RWPE2 (cell line): Measurements from ENCODE around the gene PPP1R14C.

ENCODE experiments used
- ATAC-seq: fragments of 200-7000 bp; cut with Tn5 transposase; 3 replicates; pipeline ENCODE4 v1.9.1; 2021; ENCODE audit warnings: low read depth
- DNase-seq: peaks from one replicate; pipeline ENCODE4 v3.0.0-alpha.2; 2020; ENCODE audit warnings: low spot score
- H3K27ac ChIP-seq: fragments of 450-650 bp; 2 replicates; pipeline ENCODE4 v1.5.1; 2017; ENCODE audit warnings: mild to moderate bottlenecking; ENCODE audit not compliant: poor library complexity, severe bottlenecking
- H3K27me3 ChIP-seq: fragments of 250-450 bp; sonication (Bioruptor Pico); 2 replicates; pipeline ENCODE4 v1.5.1; 2021; ENCODE audit warnings: mild to moderate bottlenecking, moderate library complexity; ENCODE audit not compliant: insufficient read depth, poor library complexity, severe bottlenecking
- H3K36me3 ChIP-seq: fragments of 250-450 bp; sonication (Bioruptor Pico); 2 replicates; pipeline ENCODE4 v1.5.1; 2020; ENCODE audit warnings: low read depth, mild to moderate bottlenecking, moderate library complexity
- H3K4me1 ChIP-seq: fragments of 250-450 bp; sonication (Bioruptor Pico); 2 replicates; pipeline ENCODE4 v1.5.1; 2021; ENCODE audit warnings: mild to moderate bottlenecking, moderate library complexity; ENCODE audit not compliant: insufficient read depth, poor library complexity, severe bottlenecking
- H3K4me3 ChIP-seq: fragments of 250-450 bp; sonication (Bioruptor Pico); 2 replicates; pipeline ENCODE4 v1.5.1; 2021; ENCODE audit warnings: mild to moderate bottlenecking, moderate library complexity; ENCODE audit not compliant: severe bottlenecking
- H3K9me3 ChIP-seq: fragments of 250-450 bp; sonication (Bioruptor Pico); 2 replicates; pipeline ENCODE4 v1.5.1; 2021; ENCODE audit warnings: mild to moderate bottlenecking, moderate library complexity; ENCODE audit not compliant: severe bottlenecking
- TF ChIP-seq, protein P1 (sequence below): fragments of 450-650 bp; IDR thresholded peaks from one replicate; pipeline ENCODE4 v1.5.1; 2017; ENCODE audit warnings: mild to moderate bottlenecking, moderate library complexity; ENCODE audit not compliant: poor library complexity, severe bottlenecking

PPP1R14C gene

DNA sequence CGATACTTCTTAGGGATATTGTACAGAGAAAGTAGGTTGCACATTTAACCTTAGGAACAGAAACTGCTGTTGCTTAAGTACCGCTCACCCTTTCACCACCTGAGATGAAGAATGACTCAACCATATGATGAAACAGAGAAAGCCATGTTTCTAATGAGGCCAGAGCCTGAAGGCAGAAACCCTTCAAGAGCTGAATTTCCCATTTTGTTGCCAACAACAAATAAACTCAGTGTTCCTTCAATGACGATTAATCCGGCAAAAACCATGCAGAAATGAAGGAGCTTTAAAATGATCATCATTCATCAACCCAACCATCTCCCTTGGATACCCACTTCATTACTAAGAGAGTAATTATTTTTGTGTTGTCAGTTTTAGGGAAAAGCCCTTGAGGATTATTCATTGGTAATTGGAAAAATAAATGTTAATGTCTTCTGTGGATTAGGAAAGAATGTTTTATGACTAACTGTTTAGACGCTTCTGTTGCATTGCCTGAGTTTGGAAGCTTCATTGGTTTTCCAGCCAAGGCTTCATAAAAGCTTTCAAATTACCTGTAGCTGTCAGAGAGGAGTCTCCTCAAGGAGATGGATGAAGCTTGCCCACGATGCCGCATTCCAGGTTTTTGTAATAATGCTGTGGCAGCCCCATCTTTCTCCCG, 113.9 kb downstream of the PPP1R14C start:
- peak; percentile 58 for ATAC-seq
- H3K4me3 ChIP-seq, result no peak overlapping the region
- no peaks in the 10 kb centered on the region; the same call in 1 of the 2 replicates for H3K36me3 ChIP-seq
- H3K27ac ChIP-seq, result peak overlapping the region; percentile 96
- H3K27me3 ChIP-seq, result no peaks in the 10 kb centered on the region
- H3K4me1 ChIP-seq, result peaks cover 61% of the 10 kb centered on the region
- no peaks in the 10 kb centered on the region for H3K9me3 ChIP-seq
- TF ChIP-seq, protein P1, sequence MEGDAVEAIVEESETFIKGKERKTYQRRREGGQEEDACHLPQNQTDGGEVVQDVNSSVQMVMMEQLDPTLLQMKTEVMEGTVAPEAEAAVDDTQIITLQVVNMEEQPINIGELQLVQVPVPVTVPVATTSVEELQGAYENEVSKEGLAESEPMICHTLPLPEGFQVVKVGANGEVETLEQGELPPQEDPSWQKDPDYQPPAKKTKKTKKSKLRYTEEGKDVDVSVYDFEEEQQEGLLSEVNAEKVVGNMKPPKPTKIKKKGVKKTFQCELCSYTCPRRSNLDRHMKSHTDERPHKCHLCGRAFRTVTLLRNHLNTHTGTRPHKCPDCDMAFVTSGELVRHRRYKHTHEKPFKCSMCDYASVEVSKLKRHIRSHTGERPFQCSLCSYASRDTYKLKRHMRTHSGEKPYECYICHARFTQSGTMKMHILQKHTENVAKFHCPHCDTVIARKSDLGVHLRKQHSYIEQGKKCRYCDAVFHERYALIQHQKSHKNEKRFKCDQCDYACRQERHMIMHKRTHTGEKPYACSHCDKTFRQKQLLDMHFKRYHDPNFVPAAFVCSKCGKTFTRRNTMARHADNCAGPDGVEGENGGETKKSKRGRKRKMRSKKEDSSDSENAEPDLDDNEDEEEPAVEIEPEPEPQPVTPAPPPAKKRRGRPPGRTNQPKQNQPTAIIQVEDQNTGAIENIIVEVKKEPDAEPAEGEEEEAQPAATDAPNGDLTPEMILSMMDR, result no peak
- no peak for DNase-seq

DNA sequence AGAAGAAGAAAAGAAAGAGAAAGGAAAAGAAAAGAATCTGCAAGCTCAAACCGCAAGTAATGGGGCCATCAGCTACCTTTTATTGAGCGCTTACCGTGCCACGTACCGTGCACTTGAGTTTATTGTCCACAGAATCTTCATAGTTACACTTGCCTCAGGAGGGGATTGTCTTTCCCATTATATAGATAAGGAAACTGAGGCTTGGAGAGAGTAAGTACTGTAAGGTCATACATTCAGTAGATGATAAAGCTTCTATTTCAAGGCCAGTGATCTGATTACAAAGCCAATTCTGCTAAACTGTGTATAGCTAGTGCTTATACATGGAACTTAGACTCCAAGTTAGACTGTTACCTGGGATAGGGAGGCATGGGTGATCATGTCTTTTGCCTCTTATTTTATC, 115.5 kb downstream of the PPP1R14C start:
- Histone ChIP-seq H3K27ac (peak overlapping the region; percentile 96), H3K9me3 (no peaks in the 10 kb centered on the region), H3K4me3 (no peak overlapping the region), H3K36me3 (no peaks in the 10 kb centered on the region; the same call in 1 of the 2 replicates), H3K27me3 (no peaks in the 10 kb centered on the region), H3K4me1 (peaks cover 45% of the 10 kb centered on the region)
- ATAC-seq (no peak), DNase-seq (no peak)
- TF ChIP-seq, protein P1, result no peak

DNA sequence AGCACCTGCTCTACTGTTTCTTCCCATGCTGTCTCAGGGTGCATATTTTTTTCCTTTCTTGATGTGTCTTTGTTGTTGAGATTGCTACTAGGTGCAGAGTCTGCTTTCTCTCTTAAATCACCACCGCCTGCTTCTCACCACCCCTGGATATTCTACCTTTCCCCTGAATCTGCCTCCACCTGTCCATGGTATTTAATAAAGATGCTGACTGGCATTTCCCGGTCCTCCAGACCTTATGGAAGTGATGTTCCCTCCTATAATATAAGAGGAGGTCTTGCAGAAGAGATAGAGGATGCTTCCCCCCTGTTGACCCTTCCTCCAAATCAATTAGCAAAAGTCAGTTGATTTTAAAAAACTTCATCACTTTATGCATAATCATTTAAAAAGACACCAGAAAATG, 118.1 kb downstream of the PPP1R14C start:
- no peaks in the 10 kb centered on the region for H3K9me3 ChIP-seq
- H3K36me3 ChIP-seq, result no peaks in the 10 kb centered on the region; the same call in 1 of the 2 replicates
- no peak overlapping the region for H3K27ac ChIP-seq
- peaks cover 19% of the 10 kb centered on the region for H3K4me1 ChIP-seq
- ATAC-seq (no peak), DNase-seq (no peak)
- no peak overlapping the region for H3K4me3 ChIP-seq
- TF ChIP-seq, protein P1, result no peak
- no peaks in the 10 kb centered on the region for H3K27me3 ChIP-seq

DNA sequence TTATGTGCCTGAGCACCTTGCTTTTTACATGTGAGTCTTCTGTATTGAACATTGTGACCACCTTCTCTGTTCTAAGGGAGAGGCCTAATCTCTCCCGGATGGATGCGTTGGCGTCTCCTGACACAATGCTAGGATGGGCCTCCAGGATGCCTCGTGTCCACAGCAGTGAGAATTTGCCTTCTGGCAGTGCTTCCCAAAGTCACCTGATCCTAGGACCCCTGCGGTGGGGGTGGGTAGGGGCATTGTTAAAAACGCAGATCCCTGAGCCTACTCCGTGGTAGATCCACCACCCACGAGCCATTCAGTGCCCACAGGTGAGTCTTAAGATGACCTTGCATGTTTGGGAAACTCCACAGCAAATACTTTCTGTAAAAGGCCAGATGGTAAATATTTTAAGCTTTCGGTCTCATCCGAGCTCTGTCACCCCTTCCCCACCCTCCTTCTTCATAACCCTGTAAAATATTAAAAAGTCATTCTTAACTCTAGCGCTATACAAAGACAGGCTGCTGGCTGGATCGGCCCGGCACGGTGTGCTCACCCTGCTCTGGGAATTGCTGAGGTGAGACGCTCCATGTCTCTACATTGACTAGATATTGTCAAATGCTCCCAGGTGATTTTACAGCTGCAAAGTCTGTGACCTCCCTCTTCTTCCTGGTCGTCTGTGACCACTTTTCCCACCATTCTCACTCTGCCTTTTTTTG, 119.3 kb downstream of the PPP1R14C start:
- Histone ChIP-seq H3K4me1 (peaks cover 17% of the 10 kb centered on the region), H3K9me3 (no peaks in the 10 kb centered on the region), H3K27ac (no peak overlapping the region), H3K36me3 (no peaks in the 10 kb centered on the region; the same call in 1 of the 2 replicates), H3K4me3 (no peak overlapping the region), H3K27me3 (no peaks in the 10 kb centered on the region)
- ATAC-seq, result no peak
- TF ChIP-seq, protein P1, result no peak
- DNase-seq, result no peak
